GM19397 (cell line): ENCODE results near the gene MB21D2.
A peak's percentile ranks its signal among the peaks of the same experiment; 100 is the strongest.
"Not testable (repeated sequence)": the region's sequence is repeated elsewhere in the genome, so short reads cannot be mapped to it uniquely, and the experiment has no call there.

Experiments used
- ATAC-seq: cut with Tn5 transposase; IDR thresholded peaks from one replicate; pipeline ENCODE4 v1.9.1; 2021; ENCODE audit warnings: mild to moderate bottlenecking, moderate library complexity; ENCODE audit not compliant: unreplicated experiment

MB21D2 gene, protein sequence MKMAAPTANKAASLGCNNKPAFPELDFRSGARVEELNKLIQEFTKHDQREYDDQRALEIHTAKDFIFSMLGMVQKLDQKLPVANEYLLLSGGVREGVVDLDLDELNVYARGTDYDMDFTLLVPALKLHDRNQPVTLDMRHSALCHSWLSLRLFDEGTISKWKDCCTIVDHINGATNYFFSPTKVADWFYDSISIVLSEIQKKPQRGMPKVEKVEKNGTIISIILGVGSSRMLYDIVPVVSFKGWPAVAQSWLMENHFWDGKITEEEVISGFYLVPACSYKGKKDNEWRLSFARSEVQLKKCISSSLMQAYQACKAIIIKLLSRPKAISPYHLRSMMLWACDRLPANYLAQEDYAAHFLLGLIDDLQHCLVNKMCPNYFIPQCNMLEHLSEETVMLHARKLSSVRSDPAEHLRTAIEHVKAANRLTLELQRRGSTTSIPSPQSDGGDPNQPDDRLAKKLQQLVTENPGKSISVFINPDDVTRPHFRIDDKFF

DNA sequence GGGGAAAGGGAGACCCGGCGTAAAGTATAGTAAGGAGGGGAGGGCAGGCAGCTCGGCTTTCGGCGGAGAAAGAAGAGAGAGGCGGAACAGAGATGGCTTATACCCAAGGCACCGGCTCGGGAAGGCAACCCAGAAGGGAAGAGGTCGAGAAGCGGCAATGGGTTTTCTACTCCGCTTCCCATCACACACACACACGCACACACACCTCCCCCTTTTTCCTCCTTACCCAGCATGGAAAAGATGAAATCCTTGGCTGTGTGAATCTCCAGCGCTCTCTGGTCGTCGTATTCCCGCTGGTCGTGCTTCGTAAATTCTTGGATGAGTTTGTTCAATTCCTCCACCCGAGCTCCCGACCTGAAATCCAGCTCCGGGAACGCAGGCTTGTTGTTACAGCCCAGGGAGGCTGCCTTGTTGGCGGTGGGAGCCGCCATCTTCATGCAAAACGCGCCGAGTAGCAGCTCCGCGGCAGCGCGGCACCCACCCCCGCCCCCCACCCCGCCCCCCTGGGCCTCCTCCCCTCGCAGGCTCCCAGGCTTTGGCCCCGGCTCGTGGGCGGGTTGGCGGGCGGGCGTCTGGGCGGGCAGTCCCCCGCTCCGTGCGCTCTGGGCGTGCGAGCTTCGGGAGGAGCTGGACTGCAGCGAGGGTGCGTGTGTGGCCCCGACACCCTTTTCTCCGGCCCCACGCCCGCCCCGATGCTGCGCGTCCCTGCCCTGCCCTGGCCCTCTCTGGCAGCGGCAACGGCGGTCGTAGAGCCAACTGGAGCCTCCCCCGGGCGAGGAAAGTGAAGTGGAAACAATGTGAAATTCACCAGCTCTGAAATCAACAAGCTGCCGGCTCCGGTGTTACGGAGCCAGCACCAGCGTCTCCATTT, at the start of gene MB21D2:
Gene MB21D2 (minus strand): TSS at position 453 of the 871 bp plus-strand sequence. CDS start 16 bp downstream, at position 437.
- ATAC-seq = peak; percentile 63

DNA sequence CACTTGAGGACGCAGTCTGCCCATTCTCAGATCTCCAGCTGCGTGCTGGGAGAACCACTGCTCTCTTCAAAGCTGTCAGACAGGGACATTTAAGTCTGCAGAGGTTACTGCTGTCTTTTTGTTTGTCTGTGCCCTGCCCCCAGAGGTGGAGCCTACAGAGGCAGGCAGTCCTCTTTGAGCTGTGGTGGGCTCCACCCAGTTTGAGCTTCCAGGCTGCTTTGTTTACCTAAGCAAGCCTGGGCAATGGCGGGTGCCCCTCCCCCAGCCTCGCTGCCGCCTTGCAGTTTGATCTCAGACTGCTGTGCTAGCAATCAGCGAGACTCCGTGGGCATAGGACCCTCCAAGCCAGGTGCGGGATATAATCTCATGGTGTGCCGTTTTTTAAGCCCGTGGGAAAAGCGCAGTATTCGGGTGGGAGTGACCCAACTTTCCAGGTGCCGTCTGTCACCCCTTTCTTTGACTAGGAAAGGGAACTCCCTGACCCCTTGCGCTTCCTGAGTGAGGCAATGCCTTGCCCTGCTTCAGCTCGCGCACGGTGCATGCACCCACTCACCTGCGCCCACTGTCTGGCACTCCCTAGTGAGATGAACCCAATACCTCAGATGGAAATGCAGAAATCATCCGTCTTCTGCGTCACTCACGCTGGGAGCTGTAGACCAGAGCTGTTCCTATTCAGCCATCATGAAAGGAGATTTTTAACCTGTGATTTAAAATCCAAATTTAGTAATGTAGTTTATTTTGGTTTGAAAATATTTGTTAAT, 47.5 kb upstream of the MB21D2 start:
- ATAC-seq = not testable (repeated sequence)

DNA sequence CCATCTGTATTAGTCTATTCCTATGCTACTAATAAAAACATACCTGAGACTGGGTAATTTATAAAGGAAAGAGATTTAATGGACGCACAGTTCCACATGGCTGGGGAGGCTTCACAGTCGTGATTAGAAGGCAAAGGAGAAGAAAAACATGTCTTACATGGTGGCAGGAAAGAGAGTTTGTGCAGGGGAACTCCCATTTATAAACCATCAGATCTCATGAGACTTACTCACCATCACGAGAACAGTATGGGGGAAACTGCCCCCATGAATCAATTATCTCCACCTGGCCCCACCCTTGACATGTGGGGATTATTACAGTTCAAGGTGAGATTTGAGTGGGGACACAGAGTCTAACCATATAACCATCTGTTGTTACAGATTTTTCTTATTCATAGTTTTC, 42.1 kb upstream of the MB21D2 start:
- no peak for ATAC-seq

DNA sequence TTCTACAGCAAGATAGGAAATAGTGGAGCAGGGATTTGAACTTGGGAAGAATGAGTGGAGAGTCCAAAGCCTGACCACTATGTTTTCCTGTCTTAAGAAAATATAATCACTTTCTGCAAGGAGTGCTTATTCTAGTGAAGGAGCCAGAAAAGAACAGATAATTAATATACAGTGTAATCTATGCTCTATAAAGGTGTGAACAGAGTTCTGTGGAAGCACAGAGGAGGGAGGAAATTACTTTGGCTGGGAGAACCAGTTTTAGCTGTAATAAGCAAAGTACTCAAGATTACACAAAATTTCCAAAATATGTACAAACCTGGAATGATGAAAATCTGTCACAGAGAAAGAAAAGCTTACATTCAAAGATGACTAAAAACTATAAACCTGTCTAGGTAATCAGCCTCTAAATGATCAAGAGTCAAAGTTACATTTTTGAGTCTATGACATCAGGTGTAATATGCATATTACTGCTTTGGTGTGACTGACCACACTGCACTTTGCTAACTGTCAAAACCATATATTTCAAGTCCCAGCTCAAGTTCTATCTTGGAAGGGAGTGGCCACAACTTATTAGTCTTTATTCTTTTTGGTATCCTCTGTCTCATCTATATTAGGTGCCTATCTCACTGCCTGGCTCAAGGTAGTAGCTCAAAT, 40.7 kb upstream of the MB21D2 start:
- ATAC-seq = no peak

DNA sequence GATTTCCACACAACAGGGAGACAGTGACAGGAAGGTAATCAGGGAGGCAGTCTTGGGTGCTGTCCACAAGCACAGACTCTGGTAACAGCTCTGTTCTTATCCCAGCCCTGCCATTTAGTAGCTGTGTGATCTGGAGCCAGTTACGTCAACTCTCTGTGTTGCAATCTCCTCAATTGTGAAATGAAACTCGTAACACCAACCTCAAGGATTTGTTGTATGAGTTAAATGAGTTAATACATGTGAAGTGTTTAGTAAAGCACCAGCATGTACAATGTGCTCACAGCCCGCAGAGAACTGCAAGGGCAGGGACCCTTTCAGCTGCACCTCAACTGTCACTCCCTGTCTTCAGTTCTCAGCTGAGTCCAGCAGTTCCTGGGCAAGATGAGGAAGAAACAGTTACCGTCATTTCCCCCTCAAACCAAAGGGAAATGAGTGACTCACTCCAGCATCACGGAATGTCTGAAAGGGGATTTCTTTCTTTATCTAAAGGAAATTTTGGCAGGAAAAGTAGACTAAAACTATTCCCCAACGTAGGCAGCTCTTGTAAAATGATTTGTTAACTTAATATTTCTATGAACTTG, 39.9 kb upstream of the MB21D2 start:
- no peak for ATAC-seq

DNA sequence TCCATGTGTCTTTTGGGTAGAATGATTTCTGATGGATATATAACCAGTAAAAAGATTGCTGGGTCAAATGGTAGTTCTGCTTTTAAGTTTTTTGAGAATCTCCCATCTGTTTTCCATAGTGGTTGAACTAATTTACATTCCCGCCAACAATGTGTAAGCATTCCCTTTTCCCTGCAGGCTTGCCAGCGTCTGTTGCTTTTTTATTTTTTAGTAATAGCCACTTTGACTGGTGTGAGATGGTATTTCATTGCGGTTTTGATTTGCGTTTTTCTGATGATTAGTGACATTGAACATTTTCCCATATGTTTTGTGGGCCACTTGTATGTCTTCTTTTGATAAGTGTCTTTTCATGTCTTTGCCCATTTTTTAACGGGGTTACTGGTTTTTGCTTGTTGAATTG, 36.3 kb upstream of the MB21D2 start:
- no peak for ATAC-seq

DNA sequence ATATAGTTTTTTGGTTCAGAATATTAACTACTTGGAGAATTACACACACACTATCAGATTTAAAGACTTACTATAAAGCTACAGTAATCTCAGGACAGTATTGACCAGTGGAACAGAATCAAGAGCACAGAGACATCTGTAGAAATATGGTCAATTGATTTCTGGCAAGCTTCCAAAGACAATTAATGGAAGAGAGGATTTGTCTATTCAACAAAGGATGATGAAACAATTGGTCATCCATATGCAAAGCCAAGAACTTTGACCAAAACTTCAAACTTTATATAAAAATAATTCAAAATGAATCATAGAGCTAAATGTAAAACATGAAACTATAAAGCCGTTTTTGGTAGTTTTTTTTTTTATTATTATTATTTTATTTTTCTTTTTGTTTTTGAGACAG, 29.8 kb upstream of the MB21D2 start:
- no peak for ATAC-seq

DNA sequence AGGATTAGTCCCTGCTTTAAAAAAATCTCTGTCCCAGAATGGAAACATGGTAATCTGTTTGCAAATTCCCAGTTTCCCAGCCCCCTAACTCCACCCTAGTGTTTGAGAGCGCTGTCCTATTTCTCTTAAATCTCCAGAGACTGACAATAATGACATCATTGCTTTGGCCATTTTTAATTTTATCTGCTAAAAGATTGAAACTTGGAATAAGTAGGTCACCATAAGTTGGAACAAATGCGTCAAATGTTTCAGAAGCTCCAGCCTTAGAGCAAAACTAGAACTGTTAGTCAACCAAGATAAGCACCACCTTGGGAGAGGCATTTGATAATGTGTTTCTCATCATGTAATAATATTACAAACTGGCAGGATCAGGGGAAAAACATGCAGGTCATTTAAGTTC, 25.7 kb upstream of the MB21D2 start:
- no peak for ATAC-seq

DNA sequence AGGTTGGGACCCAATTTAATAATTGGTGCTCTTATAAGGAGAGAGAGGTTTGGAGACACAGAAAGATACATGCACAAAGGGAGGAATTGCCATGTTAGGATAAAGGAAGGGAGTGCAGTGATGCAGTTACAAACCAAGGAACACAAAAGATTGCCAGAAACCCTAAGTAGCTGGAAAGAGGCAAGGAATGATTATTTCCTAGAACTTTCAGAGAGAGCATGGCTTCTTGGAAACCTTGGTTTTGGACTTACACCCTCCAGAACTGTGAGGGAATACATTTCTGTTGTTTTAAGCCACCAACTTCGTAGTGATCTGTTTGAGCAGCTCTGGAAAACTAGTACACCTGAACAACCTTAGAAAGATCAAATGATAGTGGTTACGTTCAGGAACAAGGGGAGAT, 25.0 kb upstream of the MB21D2 start:
- ATAC-seq = no peak

DNA sequence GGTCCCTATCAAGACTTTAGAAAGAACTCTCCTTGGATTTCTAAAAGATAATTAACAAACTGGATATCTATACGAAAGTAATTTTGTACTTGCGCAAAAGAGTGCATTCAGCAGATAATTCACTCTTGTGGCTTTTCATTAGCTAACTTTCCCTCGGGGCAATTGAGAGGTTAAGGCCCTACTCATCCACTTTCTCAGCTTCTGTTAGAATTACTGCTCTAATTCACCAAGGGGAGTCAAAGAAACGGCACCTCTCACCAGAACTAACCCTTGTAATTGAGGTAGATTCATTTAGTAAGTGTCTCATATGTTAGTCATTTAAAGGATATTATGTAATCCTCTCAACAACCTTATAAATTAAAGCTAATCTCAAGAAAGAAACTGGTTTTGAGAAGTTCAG, 22.5 kb upstream of the MB21D2 start:
- ATAC-seq = no peak

DNA sequence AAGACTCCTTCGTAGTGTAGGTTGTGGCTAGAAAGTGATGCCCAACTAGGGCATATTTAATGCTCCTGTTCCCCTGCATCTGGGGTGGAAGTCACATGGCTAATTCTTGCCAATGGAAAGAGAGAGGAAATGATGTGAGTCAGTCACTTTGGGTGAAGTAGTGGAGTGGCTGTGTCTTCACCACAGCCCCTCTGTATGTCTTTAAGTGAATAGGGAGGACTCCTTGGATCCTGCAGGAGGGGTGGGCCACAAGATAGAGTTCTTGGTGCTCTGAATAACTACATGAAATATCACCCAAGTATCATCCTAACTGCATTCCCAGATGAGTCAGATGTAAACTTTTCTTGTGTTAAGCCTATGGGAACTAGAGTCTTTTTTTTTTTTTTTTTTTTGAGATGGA, 17.8 kb upstream of the MB21D2 start:
- ATAC-seq = no peak

DNA sequence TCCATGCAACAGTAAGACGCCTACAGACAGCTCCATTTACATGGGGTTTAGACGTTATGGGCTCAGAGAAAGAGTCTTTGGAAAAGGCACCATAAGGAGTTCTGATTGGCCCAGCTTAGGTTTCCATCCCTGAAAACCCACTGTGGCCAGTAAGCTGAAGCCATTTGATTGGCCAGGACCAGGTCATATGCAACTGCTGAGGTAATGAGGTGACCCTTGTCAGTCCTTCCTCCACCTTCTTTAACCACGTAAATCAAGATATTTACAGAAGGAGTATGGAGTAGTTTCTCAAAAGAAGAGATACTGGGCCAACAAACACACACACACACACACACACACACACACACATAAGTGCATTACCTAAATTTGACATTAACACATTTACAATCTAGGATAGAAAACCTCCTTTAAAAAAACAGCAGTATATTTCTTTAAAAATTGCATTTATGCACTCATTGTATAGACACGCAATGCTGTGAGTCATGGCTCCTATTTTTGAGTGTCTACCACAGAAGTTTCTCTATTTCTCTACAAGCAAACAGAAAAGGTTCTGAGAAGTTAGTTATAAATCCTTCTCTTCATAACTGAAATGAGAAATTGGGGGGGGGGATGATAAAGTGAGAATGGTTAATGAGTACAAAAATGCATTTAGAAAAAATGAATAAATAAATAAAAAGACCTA, 16.3 kb upstream of the MB21D2 start:
- no peak for ATAC-seq

DNA sequence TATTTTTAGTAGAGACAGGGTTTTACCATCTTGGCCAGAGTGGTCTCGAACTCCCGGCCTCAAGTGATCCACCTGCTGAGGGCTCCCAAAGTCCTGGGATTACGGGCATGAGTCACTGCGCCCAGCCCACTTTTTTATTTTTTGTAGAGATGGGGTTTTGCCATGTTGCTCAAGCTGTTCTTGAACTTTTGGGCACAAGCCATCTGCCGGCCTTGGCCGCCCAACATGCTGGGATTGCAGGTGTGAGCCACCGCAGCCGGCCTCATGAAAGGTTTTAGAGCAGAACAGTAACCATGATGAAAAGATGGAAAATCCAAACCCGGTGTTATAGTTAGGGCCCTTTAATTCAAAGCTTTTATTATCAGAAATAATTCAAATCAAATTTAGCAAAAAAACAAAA, 15.6 kb upstream of the MB21D2 start:
- ATAC-seq = no peak

DNA sequence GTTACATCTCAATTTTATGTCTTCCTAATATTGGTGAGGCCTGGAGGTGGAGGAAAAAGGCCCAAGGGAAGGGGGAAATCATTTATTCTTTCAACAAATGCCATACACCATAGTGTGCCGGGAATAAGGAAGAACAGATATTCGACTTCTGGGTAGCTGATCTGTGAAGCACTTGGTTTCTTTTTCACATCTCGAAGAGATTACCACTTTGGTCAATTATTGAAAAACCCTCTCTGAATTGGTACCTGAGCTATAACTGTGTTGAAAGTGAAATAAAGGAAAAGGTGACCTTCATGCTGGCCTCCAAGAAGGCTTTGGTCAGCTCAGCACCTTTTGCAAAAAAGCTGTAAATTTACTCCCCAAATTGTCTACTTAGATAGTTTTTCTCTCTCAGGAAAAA, 14.2 kb upstream of the MB21D2 start:
- peak; percentile 57 for ATAC-seq

DNA sequence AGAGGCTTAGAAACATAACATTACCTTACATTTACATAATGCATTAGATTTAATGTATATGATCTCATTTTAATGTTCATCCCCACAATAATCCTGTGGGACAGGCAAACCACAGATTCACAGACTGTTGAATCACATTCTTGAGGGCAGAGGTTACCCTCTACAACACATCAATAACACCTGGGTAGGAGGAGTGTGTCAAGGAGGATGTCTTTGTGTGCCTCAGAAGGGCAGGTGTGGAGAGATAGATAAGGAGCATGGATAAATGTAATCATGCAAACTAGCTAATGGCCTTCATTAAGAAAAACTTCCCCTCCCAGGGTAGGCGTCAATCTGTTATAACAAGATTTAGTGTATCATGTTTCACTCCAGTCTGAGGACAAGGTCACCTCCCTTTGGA, 12.9 kb upstream of the MB21D2 start:
- ATAC-seq = no peak

DNA sequence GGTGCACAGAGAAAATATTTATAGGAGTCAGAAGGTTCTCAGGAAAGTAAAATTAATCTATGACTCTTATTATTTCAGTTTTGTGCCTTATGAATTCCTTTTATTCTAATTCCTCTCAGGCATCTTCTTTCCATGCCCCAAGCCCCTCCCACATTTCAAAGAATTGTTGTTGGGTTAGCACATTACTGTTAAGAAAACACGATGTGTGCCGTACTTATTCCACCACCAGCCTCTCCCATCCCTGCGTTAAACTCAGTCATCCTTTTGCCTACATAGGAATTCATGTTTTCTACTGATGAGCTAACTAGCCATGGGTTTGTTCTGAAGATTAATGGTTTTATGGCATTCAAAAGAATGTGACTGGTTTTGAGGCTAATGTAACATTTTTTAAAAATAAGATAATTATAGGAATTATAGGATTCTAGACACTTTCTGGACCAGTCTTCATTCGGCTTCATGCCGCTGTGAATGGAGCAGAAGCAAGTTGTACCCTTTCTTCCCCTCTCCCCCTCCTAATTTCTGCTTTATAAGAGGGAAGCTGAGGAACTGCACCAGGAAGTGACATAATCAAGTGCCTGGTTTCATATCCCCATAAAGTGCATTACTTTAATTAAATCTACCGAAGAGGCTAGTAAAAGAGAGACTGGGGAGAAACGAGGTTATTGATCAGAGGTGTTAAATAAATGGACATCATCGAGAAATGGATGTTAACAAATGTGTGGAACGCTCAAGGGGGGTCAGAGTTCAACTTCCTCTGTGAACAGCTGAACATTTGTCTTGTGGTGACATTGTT, 12.3 kb upstream of the MB21D2 start:
- no peak for ATAC-seq

DNA sequence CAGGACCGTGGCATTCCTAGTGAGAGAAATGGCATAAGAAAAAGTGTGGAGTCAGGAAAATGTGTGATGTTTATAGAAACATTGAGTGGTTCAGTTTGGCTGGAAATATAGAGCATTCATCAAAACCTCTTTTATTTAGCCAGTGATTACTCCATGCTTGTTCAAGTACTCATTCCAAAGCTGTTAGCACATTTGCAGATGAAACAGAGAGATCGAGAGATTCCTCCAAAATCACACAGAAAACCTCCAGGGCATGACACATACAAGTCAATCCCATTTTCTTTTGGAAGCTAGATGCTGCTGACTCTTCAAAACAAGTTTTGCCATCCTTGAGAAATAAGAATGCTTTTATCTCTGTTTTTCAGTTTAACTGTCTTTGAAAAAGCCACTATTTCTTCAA, 11.5 kb upstream of the MB21D2 start:
- no peak for ATAC-seq

DNA sequence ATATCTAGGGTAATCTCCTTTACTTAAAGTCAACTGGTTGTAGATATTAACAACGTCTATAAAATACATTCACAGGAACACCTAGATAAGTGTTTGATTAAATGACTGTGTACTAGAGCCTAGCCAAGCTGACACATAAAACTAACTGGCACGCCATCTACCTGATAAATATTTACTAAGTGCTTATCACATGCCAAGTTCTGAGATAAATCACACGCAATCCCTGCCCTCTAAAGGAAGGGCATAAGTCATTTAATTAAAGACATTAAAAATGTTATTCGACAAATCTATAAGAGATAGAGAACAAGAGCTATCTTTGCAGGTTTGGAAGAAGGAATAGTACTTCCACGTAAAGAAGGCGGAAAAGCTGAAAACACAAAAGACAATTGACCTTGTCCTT, 11.1 kb upstream of the MB21D2 start:
- ATAC-seq = no peak

DNA sequence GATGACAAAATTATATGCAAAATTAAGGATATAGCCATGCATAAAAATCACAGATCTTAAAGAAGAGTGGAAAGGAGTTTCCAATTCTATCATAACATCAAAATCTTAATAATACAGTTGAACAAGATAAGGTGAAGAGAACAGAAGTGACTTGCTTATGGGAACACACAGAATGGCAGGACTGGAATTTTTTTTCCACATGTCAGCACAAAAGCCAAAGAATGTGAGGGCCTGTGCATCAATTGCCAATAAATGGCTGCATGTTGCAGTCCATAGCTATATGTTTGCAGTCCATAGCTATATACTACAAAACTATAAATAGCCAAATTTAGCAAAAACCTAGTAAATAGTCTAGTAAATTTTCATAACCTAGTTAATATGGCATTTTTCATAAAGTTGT, 10.4 kb upstream of the MB21D2 start:
- ATAC-seq = no peak
